PC-9 (cell line): Measurements from ENCODE around the gene GNAO1.

Experiments used
- EZH2 ChIP-seq: fragments of 200-600 bp; sonication (generic); IDR thresholded peaks from 2 replicates; pipeline ENCODE4 v1.8.0; 2017; ENCODE audit warnings: antibody characterized with exemption, low read depth
- TF ChIP-seq, protein P1 (sequence below): fragments of 200-600 bp; sonication (generic); conservative IDR thresholded peaks from 2 replicates; pipeline ENCODE4 v1.6.1; 2017; ENCODE audit warnings: mixed run types, antibody characterized with exemption, mild to moderate bottlenecking, moderate library complexity

DNA sequence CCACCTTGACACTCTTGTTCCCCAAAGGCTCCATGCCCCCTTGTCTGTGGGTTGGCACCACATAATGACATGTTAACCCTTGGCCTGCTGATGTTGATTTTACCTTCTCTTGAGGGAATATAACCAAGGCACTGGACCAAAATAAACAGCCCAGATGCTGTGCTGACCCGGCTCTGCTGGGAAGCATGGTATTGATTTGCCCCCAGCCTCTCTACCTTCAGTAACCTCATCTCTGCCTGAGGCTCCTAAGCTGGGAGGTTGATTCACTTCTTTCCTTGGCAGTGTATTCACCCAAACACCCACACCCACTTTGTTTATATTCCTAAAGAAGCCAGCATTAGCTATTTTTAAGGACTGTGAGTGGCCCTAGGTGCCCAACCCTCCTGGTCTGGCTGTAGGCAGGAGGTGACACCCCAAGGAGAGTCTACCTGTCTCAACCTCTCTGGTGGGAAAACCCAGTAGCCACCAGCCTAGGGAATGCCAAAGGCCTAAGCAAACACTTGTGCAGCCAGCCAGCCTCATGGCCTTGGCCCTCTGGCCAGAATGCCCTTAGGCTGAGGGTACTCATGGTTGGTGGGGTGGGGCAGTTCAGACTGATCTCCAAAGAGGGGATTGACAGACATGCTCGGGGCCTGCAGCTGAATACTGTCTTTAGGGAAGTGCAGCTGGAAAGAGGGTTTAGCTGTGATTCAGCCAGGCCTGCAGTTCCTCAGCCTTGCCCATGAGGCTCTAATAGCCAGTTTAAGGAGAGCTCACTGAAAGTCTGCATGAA, 42.7 kb downstream of the GNAO1 start:
- TF ChIP-seq, protein P1, sequence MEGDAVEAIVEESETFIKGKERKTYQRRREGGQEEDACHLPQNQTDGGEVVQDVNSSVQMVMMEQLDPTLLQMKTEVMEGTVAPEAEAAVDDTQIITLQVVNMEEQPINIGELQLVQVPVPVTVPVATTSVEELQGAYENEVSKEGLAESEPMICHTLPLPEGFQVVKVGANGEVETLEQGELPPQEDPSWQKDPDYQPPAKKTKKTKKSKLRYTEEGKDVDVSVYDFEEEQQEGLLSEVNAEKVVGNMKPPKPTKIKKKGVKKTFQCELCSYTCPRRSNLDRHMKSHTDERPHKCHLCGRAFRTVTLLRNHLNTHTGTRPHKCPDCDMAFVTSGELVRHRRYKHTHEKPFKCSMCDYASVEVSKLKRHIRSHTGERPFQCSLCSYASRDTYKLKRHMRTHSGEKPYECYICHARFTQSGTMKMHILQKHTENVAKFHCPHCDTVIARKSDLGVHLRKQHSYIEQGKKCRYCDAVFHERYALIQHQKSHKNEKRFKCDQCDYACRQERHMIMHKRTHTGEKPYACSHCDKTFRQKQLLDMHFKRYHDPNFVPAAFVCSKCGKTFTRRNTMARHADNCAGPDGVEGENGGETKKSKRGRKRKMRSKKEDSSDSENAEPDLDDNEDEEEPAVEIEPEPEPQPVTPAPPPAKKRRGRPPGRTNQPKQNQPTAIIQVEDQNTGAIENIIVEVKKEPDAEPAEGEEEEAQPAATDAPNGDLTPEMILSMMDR = no peak
- TF ChIP-seq EZH2 = no peak
